ENCODE measurements around the gene ERFE. TPM values are rescaled to one million over a fixed set of nuclear protein-coding genes. Genes with fewer than 3 reads are reported as not detected.
A peak's percentile ranks its signal among the peaks of the same experiment; 100 is the strongest.

Gene ERFE
- total and polyA plus RNA-seq, 10 of the 15 experiments (the other 5 are each of a cell fraction or from before 2014, with no cell fraction given): not detected

- Histone ChIP-seq H3K36me3 (ENCODE audit: control insufficient read depth in 2 of 2, insufficient read depth in 2 of 2, low read length in 1 of 2) (no peaks in the 10 kb centered on the region), H3K4me1 (ENCODE audit: control insufficient read depth, insufficient read depth, low read length) (peaks cover 6% of the 10 kb centered on the region; the same call in 1 of the 2 replicates), H3K9me3 (replicated peaks; ENCODE audit: control insufficient read depth, insufficient read depth, low read length) (no peaks in the 10 kb centered on the region), H3K4me3 (no peak overlapping the region), H3K27me3 (replicated peaks in 1 of 2; ENCODE audit: control insufficient read depth in 2 of 2, insufficient read depth in 2 of 2, low read length in 1 of 2) (peaks cover 3 to 12% of the 10 kb centered on the region in 2 experiments; a peak in 3 of 4 replicates), H3K9ac (ENCODE audit: control insufficient read depth, insufficient read depth, low read length) (no peak overlapping the region), H3K4me2 (ENCODE audit: control insufficient read depth, insufficient read depth) (peak overlapping the region; percentile 33), H4K20me1 (ENCODE audit: control insufficient read depth, insufficient read depth) (no peaks in the 10 kb centered on the region), H3K79me2 (ENCODE audit: control insufficient read depth, insufficient read depth, low read length) (no peaks in the 10 kb centered on the region), H2AFZ (ENCODE audit: control insufficient read depth, low read depth, low read length) (no peak overlapping the region), H3K27ac (ENCODE audit: control insufficient read depth, insufficient read depth) (no peak overlapping the region)
- ATAC-seq: 0 out of 3 replicates have a peak, but pooled peaks have one; percentile 5
- no TSS peak for BruUV-seq (replicated peaks)
- SMC1A ChIA-PET (ENCODE audit: uncharacterized antibody, unreplicated experiment): interaction anchor here (1.1 to 1.6 kb wide), 3 partner anchors 16 to 301 kb away, joined by 3 to 4 read pairs (median 4); no protein-coding TSS in a partner anchor
- POLR2A ChIA-PET: no interaction called here
- RAD21 ChIA-PET (ENCODE audit: unreplicated experiment): interaction anchor here (1.2 to 1.9 kb wide), 2 partner anchors 104 to 190 kb away, joined by 3 to 13 read pairs; no protein-coding TSS in a partner anchor
- WGBS (ENCODE audit: insufficient coverage, insufficient replicate concordance, low lambda C conversion rate, missing lambda C conversion rate): 26% methylated on average over 10 of the region's 10 CpGs
- CTCF ChIA-PET: interaction anchor here (1.4 to 2.5 kb wide), 2 partner anchors 17 to 103 kb away, joined by 3 to 23 read pairs; no protein-coding TSS in a partner anchor
- in situ Hi-C loops (cut with MboI): no loop called here
- intact Hi-C loops (cut with micrococcal nuclease; ENCODE audit: unreplicated experiment): loop anchor here (2.0 kb wide), 1 partner anchor 103 kb away; no protein-coding TSS in a partner anchor
- no peak for FAIRE-seq
- DNase-seq (ENCODE audit: low read depth, low spot score): no peak
- TF ChIP-seq MYB (IDR thresholded peaks at IDR 0.05; ENCODE audit: borderline replicate concordance, low read depth, low read length) (no peak), USF1 (IDR thresholded peaks at IDR 0.05; ENCODE audit: borderline replicate concordance, extremely low read length, insufficient read depth, low read depth, low read length) (no peak), RAD51 (IDR thresholded peaks at IDR 0.05) (no peak), EP300 (IDR thresholded peaks at IDR 0.05; ENCODE audit: borderline replicate concordance in 1 of 2, control insufficient read depth in 1 of 2, low read depth in 2 of 2, low read length in 2 of 2) (no peak), HDAC6 (IDR thresholded peaks at IDR 0.05; ENCODE audit: unreplicated experiment) (no peak), MEF2A (IDR thresholded peaks at IDR 0.05; ENCODE audit: insufficient read depth, low read depth, low read length) (no peak), REST (IDR thresholded peaks at IDR 0.05; ENCODE audit: low read depth, low read length) (no peak), PRDM15 (CRISPR knock-in tag; IDR thresholded peaks at IDR 0.05) (no peak), ZSCAN29 (IDR thresholded peaks at IDR 0.05) (no peak), NBN (IDR thresholded peaks at IDR 0.05) (no peak), E4F1 (IDR thresholded peaks at IDR 0.05; ENCODE audit: borderline replicate concordance, partially characterized antibody) (no peak), TAF1 (IDR thresholded peaks at IDR 0.05; ENCODE audit: borderline replicate concordance, low read depth, low read length) (no peak)
Observed at GRCh38 chr2:238159661-238160205, 963 bp downstream of the ERFE start.

Data from GM12878 (cell line).